Right renal pelvis (tissue), 4 donors: ENCODE data around the gene CLIC1. TPM values are rescaled to one million over a fixed set of nuclear protein-coding genes. Genes with fewer than 3 reads are reported as not detected.

Experiments used
- DNase-seq, 4 donors: peaks; one replicate each; pipeline ENCODE4 v3.0.0-alpha.2; 2013; ENCODE audit warnings: low read depth in 4 of 4, low spot score in 3 of 4, missing footprints in 1 of 4
- polyA plus RNA-seq, 4 donors: library from polyadenylated mRNA; unstranded; fragments of 120-200 nt; gene quantifications; one replicate each; pipeline ENCODE4 v1.2.1, GENCODE V29; 2013; ENCODE audit not compliant: insufficient read length in 4 of 4

Gene CLIC1
- polyA plus RNA-seq, 4 donors, result 290 to 327 (median 297) TPM

GRCh38 chr6:31769684-31770371, 33.5 kb upstream of the CLIC1 start:
- DNase-seq, result no peak

- DNase-seq, result no peak
Observed at GRCh38 chr6:31768363-31769257, 32.3 kb upstream of the CLIC1 start.

GRCh38 chr6:31767096-31767645, 30.8 kb upstream of the CLIC1 start:
- DNase-seq, result no peak

GRCh38 chr6:31765910-31766794, 29.8 kb upstream of the CLIC1 start:
- DNase-seq, result no peak

GRCh38 chr6:31765559-31765909, 29.2 kb upstream of the CLIC1 start:
- DNase-seq, result no peak

GRCh38 chr6:31764198-31764597, 27.9 kb upstream of the CLIC1 start:
- no peak for DNase-seq

GRCh38 chr6:31763619-31763940, 27.2 kb upstream of the CLIC1 start:
- DNase-seq, result peak in 1 of 4 donors; percentile 22

GRCh38 chr6:31762878-31763618, 26.7 kb upstream of the CLIC1 start:
- DNase-seq, result no peak

- DNase-seq, result no peak
Observed at GRCh38 chr6:31762356-31762755, 26.0 kb upstream of the CLIC1 start, which contains the start of gene SAPCD1. TSS of gene SAPCD1 (plus strand) at chr6:31762656. CDS start at chr6:31763055, 399 bp downstream.

- no peak for DNase-seq
Observed at GRCh38 chr6:31761343-31761742, 25.0 kb upstream of the CLIC1 start.

GRCh38 chr6:31760790-31761189, 24.5 kb upstream of the CLIC1 start:
- no peak for DNase-seq

GRCh38 chr6:31758281-31758680, 22.0 kb upstream of the CLIC1 start:
- DNase-seq, result no peak

GRCh38 chr6:31752739-31753319, 16.5 kb upstream of the CLIC1 start:
- DNase-seq, result no peak

GRCh38 chr6:31750411-31751022, 14.2 kb upstream of the CLIC1 start:
- DNase-seq, result no peak

GRCh38 chr6:31749301-31750036, 13.1 kb upstream of the CLIC1 start:
- no peak for DNase-seq

- no peak for DNase-seq
Observed at GRCh38 chr6:31744422-31744821, 8.1 kb upstream of the CLIC1 start.

- DNase-seq, result no peak
Observed at GRCh38 chr6:31742894-31743293, 6.6 kb upstream of the CLIC1 start.

- DNase-seq, result no peak
Observed at GRCh38 chr6:31741815-31742214, 5.5 kb upstream of the CLIC1 start.
